Osteoblast (primary cell): ENCODE measurements around the gene NUF2. TPM values are rescaled to one million over a fixed set of nuclear protein-coding genes. Genes with fewer than 3 reads are reported as not detected.

Experiments used
- DNase-seq: peaks from one replicate; pipeline ENCODE4 v3.0.0; 2011; ENCODE audit warnings: low spot score, mixed read lengths; ENCODE audit not compliant: insufficient read length; ENCODE audit errors: missing footprints
- H2AFZ ChIP-seq: 2 replicates; pipeline ENCODE4 v1.6.0; 2011; ENCODE audit warnings: mild to moderate bottlenecking, low read length
- H3K27ac ChIP-seq: 2 replicates; pipeline ENCODE4 v1.5.1; 2011; ENCODE audit warnings: mild to moderate bottlenecking, low read depth, low read length, moderate library complexity
- H3K27me3 ChIP-seq: 2 replicates; pipeline ENCODE4 v1.6.0; 2012; ENCODE audit warnings: mild to moderate bottlenecking, control low read depth, inconsistent platforms, low read length, moderate library complexity; ENCODE audit not compliant: insufficient read depth
- H3K36me3 ChIP-seq: 2 replicates; pipeline ENCODE4 v1.5.1; 2011; ENCODE audit warnings: mild to moderate bottlenecking, low read length, control low read depth, moderate library complexity; ENCODE audit not compliant: insufficient read depth
- H3K4me1 ChIP-seq: 2 replicates; pipeline ENCODE4 v1.5.1; 2011; ENCODE audit warnings: mild to moderate bottlenecking, low read length, control low read depth, moderate library complexity; ENCODE audit not compliant: insufficient read depth
- H3K4me2 ChIP-seq: 2 replicates; pipeline ENCODE4 v1.6.0; 2011; ENCODE audit warnings: mild to moderate bottlenecking, low read length; ENCODE audit not compliant: insufficient read depth
- H3K4me3 ChIP-seq: fragments of 200-600 bp; sonication (generic); 3 replicates; pipeline ENCODE4 v1.5.1; 2012; ENCODE audit warnings: mild to moderate bottlenecking, low read length, inconsistent platforms; ENCODE audit not compliant: insufficient read depth
- H3K79me2 ChIP-seq: 2 replicates; pipeline ENCODE4 v1.6.0; 2012; ENCODE audit warnings: mild to moderate bottlenecking, low read length, control low read depth, inconsistent platforms; ENCODE audit not compliant: insufficient read depth
- H3K9me3 ChIP-seq: 2 replicates; pipeline ENCODE4 v1.5.1; 2011; ENCODE audit warnings: low read depth, low read length, control low read depth
- H4K20me1 ChIP-seq: 2 replicates; pipeline ENCODE4 v1.6.0; 2012; ENCODE audit warnings: mild to moderate bottlenecking, low read length, control low read depth; ENCODE audit not compliant: insufficient read depth
- total RNA-seq: library from RNA; depleted of rRNA; stranded (reverse); fragments of >200 nt; gene quantifications from 2 replicates; pipeline ENCODE4 v1.2.3, GENCODE V29; 2012
- TF ChIP-seq, protein P1 (sequence below): IDR thresholded peaks from 2 replicates; pipeline ENCODE4 v1.5.1; 2011; ENCODE audit warnings: mild to moderate bottlenecking, low read depth, low read length, moderate library complexity; ENCODE audit errors: extremely low read depth

Gene NUF2
- total RNA-seq, 1 donor, result 1.8 TPM

GRCh38 chr1:163379801-163380200 is 58.0 kb downstream of the NUF2 start:
- TF ChIP-seq, protein P1, sequence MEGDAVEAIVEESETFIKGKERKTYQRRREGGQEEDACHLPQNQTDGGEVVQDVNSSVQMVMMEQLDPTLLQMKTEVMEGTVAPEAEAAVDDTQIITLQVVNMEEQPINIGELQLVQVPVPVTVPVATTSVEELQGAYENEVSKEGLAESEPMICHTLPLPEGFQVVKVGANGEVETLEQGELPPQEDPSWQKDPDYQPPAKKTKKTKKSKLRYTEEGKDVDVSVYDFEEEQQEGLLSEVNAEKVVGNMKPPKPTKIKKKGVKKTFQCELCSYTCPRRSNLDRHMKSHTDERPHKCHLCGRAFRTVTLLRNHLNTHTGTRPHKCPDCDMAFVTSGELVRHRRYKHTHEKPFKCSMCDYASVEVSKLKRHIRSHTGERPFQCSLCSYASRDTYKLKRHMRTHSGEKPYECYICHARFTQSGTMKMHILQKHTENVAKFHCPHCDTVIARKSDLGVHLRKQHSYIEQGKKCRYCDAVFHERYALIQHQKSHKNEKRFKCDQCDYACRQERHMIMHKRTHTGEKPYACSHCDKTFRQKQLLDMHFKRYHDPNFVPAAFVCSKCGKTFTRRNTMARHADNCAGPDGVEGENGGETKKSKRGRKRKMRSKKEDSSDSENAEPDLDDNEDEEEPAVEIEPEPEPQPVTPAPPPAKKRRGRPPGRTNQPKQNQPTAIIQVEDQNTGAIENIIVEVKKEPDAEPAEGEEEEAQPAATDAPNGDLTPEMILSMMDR, result no peak
- Histone ChIP-seq H3K4me2 (no peak overlapping the region), H3K27me3 (no peaks in the 10 kb centered on the region), H3K36me3 (no peaks in the 10 kb centered on the region), H3K4me1 (no peaks in the 10 kb centered on the region), H3K27ac (no peak overlapping the region), H3K4me3 (no peak overlapping the region), H3K9me3 (no peaks in the 10 kb centered on the region), H4K20me1 (no peaks in the 10 kb centered on the region), H2AFZ (no peak overlapping the region), H3K79me2 (no peaks in the 10 kb centered on the region)
- DNase-seq, result no peak

DNA sequence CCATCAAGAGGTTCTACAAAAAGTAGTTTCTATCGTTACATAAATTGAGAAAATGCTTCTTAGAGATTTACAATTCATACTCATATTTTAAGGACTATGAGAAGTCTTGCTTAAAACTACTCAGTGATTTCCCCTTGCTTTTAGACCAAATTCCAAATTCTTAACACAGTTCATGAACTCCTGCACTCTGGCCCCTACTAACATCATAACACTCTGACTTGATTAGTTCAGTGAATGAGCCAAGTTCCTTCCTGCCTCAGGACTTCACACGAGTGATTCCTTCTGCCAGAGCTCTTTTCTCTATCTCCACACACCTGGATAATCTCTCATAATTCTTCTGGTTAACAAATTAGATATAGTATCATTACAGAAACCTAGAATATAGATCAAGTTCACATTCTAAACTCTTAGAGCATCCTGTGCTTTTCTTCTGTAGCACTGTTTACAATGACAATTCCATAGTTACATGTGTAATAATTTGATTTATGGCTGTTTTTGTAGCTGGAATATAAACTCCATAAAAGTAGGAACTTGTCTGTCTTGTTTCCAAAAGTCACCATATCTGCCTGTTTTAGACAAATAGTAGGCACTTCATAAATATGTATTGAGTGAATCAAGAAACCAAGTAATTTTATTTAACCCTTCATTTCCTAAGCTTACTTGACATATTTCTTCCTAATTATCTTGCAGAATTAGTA is 59.9 kb downstream of the NUF2 start:
- no peaks in the 10 kb centered on the region for H3K79me2 ChIP-seq
- H4K20me1 ChIP-seq, result no peaks in the 10 kb centered on the region
- no peaks in the 10 kb centered on the region for H3K36me3 ChIP-seq
- no peaks in the 10 kb centered on the region for H3K27me3 ChIP-seq
- TF ChIP-seq, protein P1, result no peak
- no peaks in the 10 kb centered on the region for H3K4me1 ChIP-seq
- H2AFZ ChIP-seq, result no peak overlapping the region
- H3K9me3 ChIP-seq, result no peaks in the 10 kb centered on the region
- H3K27ac ChIP-seq, result no peak overlapping the region
- H3K4me2 ChIP-seq, result no peak overlapping the region
- DNase-seq, result no peak
- H3K4me3 ChIP-seq, result no peak overlapping the region

DNA sequence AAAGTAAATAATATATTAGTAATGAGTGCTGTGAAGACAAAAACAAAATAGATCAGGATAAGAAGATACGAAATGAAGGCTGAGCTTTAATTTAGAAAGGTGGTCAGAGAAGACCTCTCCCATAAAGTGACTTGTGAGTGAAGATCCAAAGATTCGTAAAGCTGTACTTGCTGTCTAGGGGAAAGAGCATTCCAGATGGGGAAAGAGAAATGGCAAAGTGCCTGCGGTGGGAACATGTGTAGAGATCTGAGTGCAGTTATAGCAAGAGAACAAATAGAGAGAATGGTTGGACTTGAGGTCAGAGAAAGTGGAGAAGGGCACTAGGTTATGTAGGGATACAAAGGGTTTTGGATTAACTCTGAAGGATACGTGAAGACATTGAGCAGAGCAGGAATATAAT is 60.6 kb downstream of the NUF2 start:
- Histone ChIP-seq H3K4me1 (no peaks in the 10 kb centered on the region), H3K27me3 (no peaks in the 10 kb centered on the region), H3K4me2 (no peak overlapping the region), H4K20me1 (no peaks in the 10 kb centered on the region), H2AFZ (no peak overlapping the region), H3K36me3 (no peaks in the 10 kb centered on the region), H3K9me3 (no peaks in the 10 kb centered on the region), H3K27ac (no peak overlapping the region), H3K79me2 (no peaks in the 10 kb centered on the region), H3K4me3 (no peak overlapping the region)
- DNase-seq, result no peak
- TF ChIP-seq, protein P1, result no peak

- no peaks in the 10 kb centered on the region for H4K20me1 ChIP-seq
- H3K4me1 ChIP-seq, result no peaks in the 10 kb centered on the region
- no peaks in the 10 kb centered on the region for H3K36me3 ChIP-seq
- H2AFZ ChIP-seq, result no peak overlapping the region
- TF ChIP-seq, protein P1, result no peak
- no peaks in the 10 kb centered on the region for H3K27me3 ChIP-seq
- no peaks in the 10 kb centered on the region for H3K9me3 ChIP-seq
- DNase-seq, result no peak
- no peak overlapping the region for H3K4me2 ChIP-seq
- no peaks in the 10 kb centered on the region for H3K79me2 ChIP-seq
- H3K27ac ChIP-seq, result no peak overlapping the region
- H3K4me3 ChIP-seq, result no peak overlapping the region
Observed at GRCh38 chr1:163387146-163387545, 65.4 kb downstream of the NUF2 start.
